Ovary (tissue), 3 donors: ENCODE data around the gene GRID2.

ENCODE experiments used
- CTCF ChIP-seq, 3 donors: fragments of 450-650 bp in 2 of 3; fragments of 200-600 bp in 1 of 3; IDR thresholded peaks; one replicate each; pipeline versions ENCODE4 v1.5.1 to v1.8.0; 2016 to 2022; ENCODE audit warnings: antibody characterized with exemption in 3 of 3, mild to moderate bottlenecking in 1 of 3
- POLR2A ChIP-seq: fragments of 450-650 bp; IDR thresholded peaks from one replicate; pipeline ENCODE4 v1.6.1; 2017; ENCODE audit warnings: antibody characterized with exemption, mild to moderate bottlenecking, moderate library complexity
- donor health status: DM: no; HTN: no; CAD: no.

DNA sequence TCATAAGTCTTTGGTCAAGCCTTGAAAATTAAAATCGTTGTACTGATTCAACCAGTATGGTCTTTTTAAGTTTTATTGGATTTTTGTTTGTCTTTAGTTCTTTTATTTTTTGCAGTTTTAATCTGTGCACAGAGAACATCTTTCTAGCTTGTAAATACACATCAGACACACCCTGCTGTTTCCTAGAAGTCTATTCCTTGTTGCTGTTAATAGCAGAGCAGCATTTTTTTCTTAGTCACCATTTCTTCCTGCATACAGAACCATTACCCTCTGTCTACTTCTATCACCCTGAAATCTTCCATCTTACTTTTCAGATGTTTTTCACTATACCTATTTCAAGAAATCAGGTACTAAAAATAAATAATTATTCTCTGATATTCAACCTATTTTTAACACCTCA lies 375.4 kb downstream of the GRID2 start:
- TF ChIP-seq POLR2A (no peak), CTCF (IDR thresholded peaks at IDR 0.05) (no peak)
